Breast epithelium (tissue), 4 donors: Measurements from ENCODE around the gene THPO. TPM values are rescaled to one million over a fixed set of nuclear protein-coding genes. Genes with fewer than 3 reads are reported as not detected.

Experiments used
- DNase-seq, 2 donors: peaks; one replicate each; pipeline ENCODE4 v3.0.0-alpha.2; 2019; ENCODE audit warnings: low spot score in 2 of 2
- H3K27ac ChIP-seq, 2 donors: fragments of 200-600 bp; sonication (generic) in 1 of 2; one replicate each; pipeline ENCODE4 v1.5.1; 2016 to 2019; ENCODE audit warnings: mild to moderate bottlenecking in 1 of 2
- H3K27me3 ChIP-seq, 2 donors: fragments of 200-600 bp; sonication (generic) in 1 of 2; one replicate each; pipeline versions ENCODE4 v1.5.1 to v1.6.0; 2017 to 2019; ENCODE audit warnings: control low read depth in 1 of 2, mild to moderate bottlenecking in 1 of 2
- H3K36me3 ChIP-seq: fragments of 200-600 bp; one replicate; pipeline ENCODE4 v1.5.1; 2019
- H3K4me1 ChIP-seq, 2 donors: fragments of 200-600 bp; sonication (generic); one replicate each; pipeline ENCODE4 v1.5.1; 2016 to 2019; ENCODE audit warnings: control low read depth in 1 of 2
- H3K4me3 ChIP-seq, 3 donors: fragments of 200-600 bp; sonication (generic); 1 replicate in 2 of 3; 2 replicates in 1 of 3; pipeline ENCODE4 v1.5.1; 2016 to 2019; ENCODE audit warnings: mild to moderate bottlenecking in 3 of 3, moderate library complexity in 2 of 3
- H3K9me3 ChIP-seq, 2 donors: fragments of 200-600 bp; sonication (generic) in 1 of 2; one replicate each; pipeline ENCODE4 v1.5.1; 2016 to 2019; ENCODE audit warnings: control low read depth in 1 of 2
- CTCF ChIP-seq, 3 donors: fragments of 450-650 bp; IDR thresholded peaks; one replicate each; pipeline ENCODE4 v1.5.1; 2016 to 2017; ENCODE audit warnings: antibody characterized with exemption in 3 of 3, mild to moderate bottlenecking in 3 of 3, moderate library complexity in 3 of 3
- POLR2A ChIP-seq: fragments of 450-650 bp; IDR thresholded peaks from one replicate; pipeline ENCODE4 v1.6.1; 2016; ENCODE audit warnings: antibody characterized with exemption, mild to moderate bottlenecking, moderate library complexity
- POLR2AphosphoS5 ChIP-seq, 3 donors: sonication (generic); formaldehyde crosslinking; IDR thresholded peaks; one replicate each; pipeline ENCODE4 v1.6.1; 2017; ENCODE audit warnings: antibody characterized with exemption in 3 of 3
- intact Hi-C: fragments of 100-400 bp; cut with DNase I; formaldehyde crosslinking; loops from one replicate; pipeline ENCODE4 v1.15.1; 2023; ENCODE audit warnings: low total_unique reads
- total RNA-seq, 3 donors: library from RNA; depleted of rRNA; stranded (reverse); fragments of >200 nt; gene quantifications; one replicate each; pipeline ENCODE4 v1.1.0, GENCODE V29; 2016

Gene THPO
- total RNA-seq, 3 donors from 2014 or later = 0.64 to 1.3 (median 0.73) TPM

GRCh38 chr3:184389935-184390528 is 12.0 kb upstream of the THPO start:
- Histone ChIP-seq H3K9me3 (no peaks in the 10 kb centered on the region), H3K4me3 (no peak overlapping the region), H3K4me1 (no peaks in the 10 kb centered on the region), H3K27ac (peak overlapping the region in 1 of 2 donors; percentile 74), H3K36me3 (no peaks in the 10 kb centered on the region), H3K27me3 (no peaks in the 10 kb centered on the region)
- no peak for DNase-seq
- intact Hi-C loops = no loop called here
- TF ChIP-seq POLR2A (no peak), POLR2AphosphoS5 (IDR thresholded peaks at IDR 0.05) (no peak), CTCF (IDR thresholded peaks at IDR 0.05) (no peak)

- H3K27me3 ChIP-seq = no peaks in the 10 kb centered on the region
- no peaks in the 10 kb centered on the region for H3K36me3 ChIP-seq
- no peak overlapping the region for H3K4me3 ChIP-seq
- no peak for DNase-seq
- H3K27ac ChIP-seq = no peak overlapping the region
- H3K9me3 ChIP-seq = no peaks in the 10 kb centered on the region
- intact Hi-C loops = no loop called here
- H3K4me1 ChIP-seq = no peaks in the 10 kb centered on the region
- TF ChIP-seq POLR2A (no peak), CTCF (IDR thresholded peaks at IDR 0.05) (no peak), POLR2AphosphoS5 (IDR thresholded peaks at IDR 0.05) (no peak)
These were observed 11.4 kb upstream of the THPO start for GRCh38 chr3:184389384-184389783.

GRCh38 chr3:184388936-184389230 is 10.9 kb upstream of the THPO start:
- no peaks in the 10 kb centered on the region for H3K36me3 ChIP-seq
- no peak for TF ChIP-seq CTCF (IDR thresholded peaks at IDR 0.05)
- TF ChIP-seq POLR2AphosphoS5 (IDR thresholded peaks at IDR 0.05) = no peak
- no peak for TF ChIP-seq POLR2A
- H3K27me3 ChIP-seq = no peaks in the 10 kb centered on the region
- H3K4me1 ChIP-seq = no peaks in the 10 kb centered on the region
- intact Hi-C loops = no loop called here
- DNase-seq = no peak
- no peak overlapping the region for H3K4me3 ChIP-seq
- no peak overlapping the region for H3K27ac ChIP-seq
- H3K9me3 ChIP-seq = no peaks in the 10 kb centered on the region

GRCh38 chr3:184388164-184388935 is 10.3 kb upstream of the THPO start:
- no peaks in the 10 kb centered on the region for H3K9me3 ChIP-seq
- no peaks in the 10 kb centered on the region for H3K4me1 ChIP-seq
- TF ChIP-seq CTCF (IDR thresholded peaks at IDR 0.05) = no peak
- no peak for TF ChIP-seq POLR2A
- no peak for TF ChIP-seq POLR2AphosphoS5 (IDR thresholded peaks at IDR 0.05)
- no peak overlapping the region for H3K4me3 ChIP-seq
- no peaks in the 10 kb centered on the region for H3K27me3 ChIP-seq
- DNase-seq = no peak
- intact Hi-C loops = no loop called here
- H3K27ac ChIP-seq = no peak overlapping the region
- H3K36me3 ChIP-seq = no peaks in the 10 kb centered on the region

- no peaks in the 10 kb centered on the region for H3K9me3 ChIP-seq
- H3K4me3 ChIP-seq = no peak overlapping the region
- H3K36me3 ChIP-seq = no peaks in the 10 kb centered on the region
- H3K27me3 ChIP-seq = no peaks in the 10 kb centered on the region
- no peak for DNase-seq
- TF ChIP-seq POLR2A (no peak), CTCF (IDR thresholded peaks at IDR 0.05) (no peak), POLR2AphosphoS5 (IDR thresholded peaks at IDR 0.05) (no peak)
- H3K27ac ChIP-seq = no peak overlapping the region
- intact Hi-C loops = no loop called here
- H3K4me1 ChIP-seq = no peaks in the 10 kb centered on the region
These were observed 9.2 kb upstream of the THPO start for GRCh38 chr3:184387174-184387714.
